ENCODE results near the gene LAMA5.

- TF ChIP-seq POLR2A (IDR thresholded peaks at IDR 0.05; ENCODE audit: control extremely low read depth in 1 of 2, low read depth in 2 of 2, low read length in 2 of 2) (no peak), POLR2AphosphoS5 (IDR thresholded peaks at IDR 0.05; ENCODE audit: low read depth, low read length) (no peak), BACH1 (IDR thresholded peaks at IDR 0.05; ENCODE audit: low read length) (no peak), FOSL1 (IDR thresholded peaks at IDR 0.05; ENCODE audit: insufficient read depth, low read depth, low read length) (no peak)
- TF ChIP-seq, protein P1, sequence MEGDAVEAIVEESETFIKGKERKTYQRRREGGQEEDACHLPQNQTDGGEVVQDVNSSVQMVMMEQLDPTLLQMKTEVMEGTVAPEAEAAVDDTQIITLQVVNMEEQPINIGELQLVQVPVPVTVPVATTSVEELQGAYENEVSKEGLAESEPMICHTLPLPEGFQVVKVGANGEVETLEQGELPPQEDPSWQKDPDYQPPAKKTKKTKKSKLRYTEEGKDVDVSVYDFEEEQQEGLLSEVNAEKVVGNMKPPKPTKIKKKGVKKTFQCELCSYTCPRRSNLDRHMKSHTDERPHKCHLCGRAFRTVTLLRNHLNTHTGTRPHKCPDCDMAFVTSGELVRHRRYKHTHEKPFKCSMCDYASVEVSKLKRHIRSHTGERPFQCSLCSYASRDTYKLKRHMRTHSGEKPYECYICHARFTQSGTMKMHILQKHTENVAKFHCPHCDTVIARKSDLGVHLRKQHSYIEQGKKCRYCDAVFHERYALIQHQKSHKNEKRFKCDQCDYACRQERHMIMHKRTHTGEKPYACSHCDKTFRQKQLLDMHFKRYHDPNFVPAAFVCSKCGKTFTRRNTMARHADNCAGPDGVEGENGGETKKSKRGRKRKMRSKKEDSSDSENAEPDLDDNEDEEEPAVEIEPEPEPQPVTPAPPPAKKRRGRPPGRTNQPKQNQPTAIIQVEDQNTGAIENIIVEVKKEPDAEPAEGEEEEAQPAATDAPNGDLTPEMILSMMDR (IDR thresholded peaks at IDR 0.05; ENCODE audit: control extremely low read depth in 1 of 3, insufficient read depth in 1 of 3, low read depth in 1 of 3, low read length in 3 of 3): no peak
- TF ChIP-seq, protein P2, sequence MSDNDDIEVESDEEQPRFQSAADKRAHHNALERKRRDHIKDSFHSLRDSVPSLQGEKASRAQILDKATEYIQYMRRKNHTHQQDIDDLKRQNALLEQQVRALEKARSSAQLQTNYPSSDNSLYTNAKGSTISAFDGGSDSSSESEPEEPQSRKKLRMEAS (IDR thresholded peaks at IDR 0.05): no peak
These were observed 27.5 kb downstream of the LAMA5 start for GRCh38 chr20:62339647-62340062.

All from H1 (cell line).